GM12892 (cell line): ENCODE results near the gene TBC1D5.
"Not testable (repeated sequence)": the region's sequence is repeated elsewhere in the genome, so short reads cannot be mapped to it uniquely, and the experiment has no call there.

Source experiments
- DNase-seq: peaks from one replicate; pipeline ENCODE4 v3.0.0; 2011; ENCODE audit not compliant: insufficient read length
- FAIRE-seq: peaks from 2 replicates; lab custom pipeline; 2011; peaks lifted over from hg19 to GRCh38; lab: Jason Lieb, UNC
- POLR2A ChIP-seq: IDR thresholded peaks from 2 replicates; pipeline ENCODE4 v1.6.1; 2011; ENCODE audit warnings: low read depth, low read length, control low read depth
- POLR2AphosphoS5 ChIP-seq: IDR thresholded peaks from 2 replicates; pipeline ENCODE4 v1.6.1; 2011; ENCODE audit warnings: low read depth, low read length, control low read depth
- TAF1 ChIP-seq: IDR thresholded peaks from 2 replicates; pipeline ENCODE4 v1.6.1; 2011; ENCODE audit warnings: low read depth, mild to moderate bottlenecking, control low read depth, low read length, borderline replicate concordance

TBC1D5 gene

DNA sequence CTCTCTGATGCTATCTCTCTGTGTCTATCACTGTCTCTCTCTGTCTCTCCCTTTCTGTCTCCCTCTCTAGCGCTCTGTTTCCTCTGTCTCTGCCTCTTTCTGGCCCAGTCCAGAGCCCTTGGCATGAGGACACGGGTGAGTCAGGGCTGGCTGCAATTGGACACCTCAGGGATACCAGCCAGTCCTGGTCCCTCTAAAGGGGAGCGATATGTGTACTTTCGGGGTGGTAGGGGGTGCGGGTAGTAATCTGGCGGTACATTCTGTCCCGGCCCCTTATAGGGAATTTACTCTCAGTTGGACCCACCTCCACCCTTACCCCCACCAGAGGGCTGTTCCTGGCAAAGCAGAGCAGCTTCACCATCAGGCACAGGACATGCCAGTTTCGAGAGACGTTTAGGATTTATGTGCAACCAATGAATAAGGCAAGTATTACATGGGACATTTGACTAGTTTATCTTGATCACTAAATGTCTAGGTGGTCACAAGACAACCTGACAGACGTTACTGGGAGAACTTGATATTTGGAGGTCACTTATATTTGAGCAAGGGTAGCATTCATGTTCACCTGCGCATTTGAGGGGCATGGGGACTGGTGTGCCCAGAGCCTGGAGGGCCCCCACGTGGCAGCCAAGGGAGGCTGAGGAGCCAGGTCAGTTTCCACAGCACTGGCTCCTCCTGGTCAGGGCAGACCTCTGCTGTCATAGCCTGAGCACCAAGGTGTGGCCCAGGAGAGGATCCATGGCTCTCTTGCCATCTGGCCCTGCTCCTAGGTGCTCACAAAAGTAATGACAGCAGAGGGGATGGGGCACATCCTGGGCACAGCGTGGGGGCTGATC, 601.5 kb downstream of the TBC1D5 start:
- no peak for FAIRE-seq
- TF ChIP-seq TAF1 (no peak), POLR2AphosphoS5 (no peak), POLR2A (no peak)
- no peak for DNase-seq

DNA sequence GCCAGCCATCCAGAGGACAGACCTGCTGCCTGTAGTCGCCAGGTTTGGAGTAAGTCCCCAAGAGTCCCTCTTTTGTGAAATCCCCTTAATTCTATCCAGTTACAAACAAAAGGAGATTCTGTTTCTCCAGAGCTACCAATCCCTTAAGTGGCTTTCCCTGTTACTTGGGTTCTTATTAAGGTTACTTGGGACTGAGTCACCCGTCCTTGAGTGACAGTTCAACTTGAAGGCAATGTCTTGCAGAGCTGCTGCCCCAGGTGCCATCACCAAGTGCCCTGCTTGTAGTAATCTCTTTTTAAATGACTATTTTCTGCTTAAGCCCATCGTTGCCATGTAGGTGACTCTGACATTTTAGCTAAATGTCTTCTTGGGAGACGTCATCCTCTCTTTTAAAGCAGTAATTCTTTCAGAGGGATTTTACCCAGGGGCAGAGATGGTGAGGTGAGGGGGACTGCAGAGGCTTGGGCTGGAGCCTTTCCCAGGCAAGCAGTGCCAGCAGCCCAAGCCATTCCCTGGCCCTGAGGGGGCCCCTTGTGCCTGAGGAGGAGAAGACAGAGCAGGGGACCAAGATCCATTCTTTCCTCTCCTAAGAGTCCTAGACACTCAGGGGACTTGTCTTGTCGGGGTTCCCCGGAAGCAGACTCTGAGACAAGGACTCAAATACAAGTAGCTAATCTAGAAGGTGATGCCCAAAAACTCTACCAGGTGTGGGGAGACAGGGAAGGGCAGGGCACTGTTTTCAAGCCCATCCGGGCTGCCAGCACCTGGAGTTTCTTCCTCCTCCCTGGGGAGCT, 604.0 kb downstream of the TBC1D5 start:
- DNase-seq (no peak), FAIRE-seq (no peak)
- TF ChIP-seq POLR2AphosphoS5 (no peak), POLR2A (no peak), TAF1 (no peak)

DNA sequence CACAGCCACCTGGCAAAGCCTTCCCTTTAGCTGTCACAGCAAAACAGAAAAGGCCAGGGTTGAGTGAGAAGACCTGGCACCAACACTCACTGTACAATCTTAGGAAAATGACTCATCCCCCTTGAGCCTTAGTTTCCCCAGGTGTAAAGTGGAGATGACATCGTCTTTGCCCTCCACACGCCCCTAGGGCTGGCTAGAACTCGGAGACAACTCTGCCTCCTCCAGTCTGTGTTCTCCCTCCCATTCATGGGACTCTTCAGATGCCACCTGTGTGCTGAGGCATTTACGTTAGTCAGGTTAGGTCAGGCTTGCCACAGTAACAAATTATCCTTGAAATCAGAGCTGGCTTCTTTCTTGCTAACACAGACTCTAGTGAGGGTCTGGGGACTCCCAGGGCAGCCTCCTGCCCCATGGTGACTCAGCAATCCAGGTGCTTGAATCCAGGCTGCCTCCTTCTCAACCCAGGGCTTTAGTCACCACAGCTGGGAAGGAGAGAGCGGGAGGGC, 605.1 kb downstream of the TBC1D5 start:
- FAIRE-seq (no peak), DNase-seq (no peak)
- TF ChIP-seq POLR2AphosphoS5 = no peak
- no peak for TF ChIP-seq TAF1
- no peak for TF ChIP-seq POLR2A

DNA sequence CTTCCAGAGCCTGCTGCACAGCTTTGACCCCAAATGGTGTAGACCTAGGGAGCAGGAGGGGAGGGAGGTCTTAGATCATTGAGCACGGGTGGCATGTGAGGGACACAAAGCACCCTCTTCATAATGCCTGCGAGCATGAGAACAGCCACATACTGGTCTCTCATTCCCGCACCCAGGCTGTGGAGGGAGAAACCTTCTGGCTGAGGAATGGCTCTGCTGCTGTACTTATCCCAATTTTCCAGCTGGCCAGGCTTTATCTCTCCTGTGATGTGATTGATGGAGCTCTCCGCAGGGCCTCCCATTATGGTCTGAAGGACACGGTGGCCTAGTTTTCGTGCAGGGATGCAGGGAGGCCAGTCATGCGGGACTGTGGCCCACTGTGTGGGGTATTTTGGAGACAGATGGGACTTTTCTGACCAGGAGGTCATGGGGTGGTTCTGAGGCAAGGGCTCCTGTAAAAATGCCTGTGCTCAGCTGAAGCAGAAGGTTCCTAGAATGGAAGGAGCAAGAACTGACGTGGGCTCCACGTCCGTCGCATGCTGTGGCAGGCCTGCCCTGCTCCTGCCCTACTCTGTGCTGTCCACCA, 606.2 kb downstream of the TBC1D5 start:
- no peak for TF ChIP-seq TAF1
- TF ChIP-seq POLR2A = no peak
- no peak for TF ChIP-seq POLR2AphosphoS5
- FAIRE-seq (no peak), DNase-seq (no peak)

DNA sequence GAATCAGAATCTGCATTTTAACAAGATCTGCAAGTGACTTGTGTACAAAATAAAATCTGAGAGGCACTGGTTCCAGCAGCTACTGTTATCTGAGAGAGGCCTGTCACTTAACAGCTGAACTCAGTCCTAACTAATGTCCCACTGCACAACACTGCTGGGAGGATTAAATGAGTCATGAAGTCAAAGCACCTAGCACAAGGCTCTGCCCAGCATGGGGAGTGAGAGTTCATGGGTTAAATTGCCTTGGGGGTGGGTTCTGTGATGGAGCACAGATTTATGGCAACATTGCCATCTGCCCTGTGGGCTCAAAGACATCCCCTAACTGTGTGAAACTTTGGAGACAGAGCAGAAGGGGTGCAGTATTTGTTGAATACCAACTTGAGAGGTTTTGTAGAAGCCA, 606.7 kb downstream of the TBC1D5 start:
- TF ChIP-seq POLR2A = no peak
- TF ChIP-seq POLR2AphosphoS5 = no peak
- TF ChIP-seq TAF1 = no peak
- peak; percentile 60 for FAIRE-seq

DNA sequence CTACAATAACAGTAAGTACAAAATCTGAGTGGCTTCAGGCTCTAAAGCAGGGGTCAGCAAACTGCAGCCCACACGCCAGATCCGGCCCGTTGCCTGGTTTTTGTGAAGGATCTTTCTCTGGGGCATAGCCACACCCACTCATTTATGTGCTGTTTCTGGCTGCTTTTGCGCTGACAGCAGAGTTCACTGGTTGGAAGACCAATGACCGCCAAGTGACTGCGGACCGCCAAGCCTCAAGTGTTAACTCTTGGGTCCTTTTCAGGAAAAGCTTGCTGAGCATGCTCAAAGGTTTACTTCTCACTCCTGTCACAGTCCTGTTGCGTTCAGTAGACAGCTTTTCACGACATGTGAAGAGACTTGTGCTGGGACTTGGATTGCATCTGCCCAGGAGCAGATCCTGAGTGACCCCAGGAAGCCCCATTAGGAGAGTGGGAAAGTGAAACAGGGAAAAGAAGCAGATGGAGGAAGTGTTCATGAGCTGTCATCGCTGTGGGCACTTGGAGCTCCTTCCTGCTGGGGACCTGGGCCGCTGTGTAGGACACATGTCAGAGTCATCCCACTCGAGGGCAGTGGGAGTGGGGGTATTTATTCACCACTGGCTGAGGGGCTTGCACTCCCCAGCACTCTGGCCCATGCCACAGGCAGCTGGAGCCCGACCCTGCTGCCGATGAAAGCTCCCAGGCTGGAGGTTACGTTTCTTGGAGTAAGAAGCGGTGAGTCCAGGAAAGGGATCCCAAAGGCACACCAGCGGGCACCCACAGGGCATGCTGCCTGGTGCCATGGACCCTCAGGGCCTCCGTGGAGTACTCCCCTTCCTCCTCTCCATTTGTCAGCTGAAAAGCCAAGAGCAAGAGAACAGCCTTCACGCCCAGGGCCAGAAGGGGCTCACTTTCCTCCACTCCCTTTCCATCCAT, 608.5 kb downstream of the TBC1D5 start:
- DNase-seq (no peak), FAIRE-seq (no peak)
- TF ChIP-seq POLR2A = no peak
- no peak for TF ChIP-seq TAF1
- no peak for TF ChIP-seq POLR2AphosphoS5

More for the DNA sequence above, 606.7 kb downstream of the TBC1D5 start:
- DNase-seq = no peak

GRCh38 chr3:17132286-17133115, 609.9 kb downstream of the TBC1D5 start:
- FAIRE-seq (no peak), DNase-seq (no peak)
- TF ChIP-seq TAF1 (no peak), POLR2AphosphoS5 (no peak), POLR2A (no peak)

- FAIRE-seq (no peak), DNase-seq (no peak)
- TF ChIP-seq POLR2AphosphoS5 = no peak
- no peak for TF ChIP-seq TAF1
- TF ChIP-seq POLR2A = no peak
These were observed 611.5 kb downstream of the TBC1D5 start for GRCh38 chr3:17130956-17131355.

DNA sequence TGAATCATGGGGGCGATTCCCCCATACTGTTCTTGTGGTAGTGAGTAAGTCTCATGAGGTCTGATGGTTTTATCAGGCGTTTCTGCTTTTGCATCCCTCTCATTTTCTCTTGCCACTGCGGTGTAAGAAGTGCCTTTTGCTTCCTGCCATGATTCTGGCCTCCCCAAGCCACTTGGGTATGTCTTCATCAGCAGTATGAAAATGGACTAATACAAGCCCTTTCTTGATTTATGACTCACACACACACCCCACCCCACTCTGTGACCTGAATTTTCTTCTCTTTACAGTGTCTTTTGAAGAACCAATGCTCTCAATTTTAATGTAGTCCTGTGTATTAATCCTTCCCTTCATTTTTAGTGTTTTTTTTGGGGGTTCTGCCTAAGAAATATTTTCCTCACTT, 612.9 kb downstream of the TBC1D5 start:
- FAIRE-seq (no peak), DNase-seq (no peak)
- no peak for TF ChIP-seq POLR2AphosphoS5
- no peak for TF ChIP-seq TAF1
- no peak for TF ChIP-seq POLR2A

GRCh38 chr3:17128671-17129070, 613.8 kb downstream of the TBC1D5 start:
- not testable (repeated sequence) for FAIRE-seq, DNase-seq

DNA sequence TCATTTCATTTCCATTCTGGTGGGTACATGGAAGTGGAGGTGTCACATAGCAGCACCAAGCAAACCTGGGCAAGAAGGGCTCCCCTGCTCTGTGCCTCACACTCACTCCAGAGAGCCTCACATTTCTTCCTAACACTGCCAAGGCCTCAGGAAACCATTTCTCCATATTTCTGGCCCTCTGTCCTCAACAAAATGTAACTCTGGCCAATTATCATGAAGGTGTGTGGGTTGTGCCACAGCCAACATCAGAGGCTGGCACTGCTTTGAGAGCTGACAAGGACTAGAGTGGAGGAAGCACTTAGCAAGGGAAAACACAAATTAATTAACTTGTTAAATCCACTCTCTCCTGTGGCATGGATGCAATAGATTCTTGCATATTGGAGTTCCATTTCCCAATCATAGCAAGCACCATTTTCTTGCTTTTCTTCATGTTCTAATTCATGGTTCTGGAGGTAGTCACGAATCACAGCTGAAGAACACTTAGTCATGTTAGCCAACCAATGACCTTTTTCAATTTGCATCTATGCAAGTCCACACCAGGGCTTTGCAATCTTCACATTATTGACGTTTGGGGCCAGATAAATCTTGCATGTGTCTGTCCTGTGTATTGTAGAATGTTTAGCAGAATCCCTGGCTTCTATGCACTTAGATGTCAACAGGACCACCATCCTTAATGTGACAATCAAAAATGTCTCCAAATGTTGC, 616.5 kb downstream of the TBC1D5 start:
- DNase-seq = no peak
- TF ChIP-seq POLR2A = no peak
- TF ChIP-seq TAF1 = no peak
- TF ChIP-seq POLR2AphosphoS5 = no peak
- FAIRE-seq = no peak
